K562 (cell line): ENCODE measurements around the gene CCDC69. TPM values are rescaled to one million over a fixed set of nuclear protein-coding genes. Genes with fewer than 3 reads are reported as not detected.

ENCODE experiments used
- CC2D1A ChIP-seq: fragments of 450-650 bp; IDR thresholded peaks from 2 replicates; pipeline ENCODE4 v1.6.1; 2017; ENCODE audit warnings: mild to moderate bottlenecking
- CCNT2 ChIP-seq: IDR thresholded peaks from 2 replicates; pipeline ENCODE4 v1.6.1; 2011; ENCODE audit warnings: borderline replicate concordance, low read depth, mild to moderate bottlenecking, moderate library complexity, mixed read lengths, low read length; ENCODE audit not compliant: insufficient read length; ENCODE audit errors: extremely low read depth
- CHD1 ChIP-seq: fragments of 200-600 bp; sonication (generic); IDR thresholded peaks from one replicate; pipeline ENCODE4 v1.6.1; 2012; ENCODE audit warnings: mild to moderate bottlenecking, moderate library complexity, low read length, inconsistent platforms
- FUS ChIP-seq: fragments of 200-400 bp; formaldehyde crosslinking; optimal IDR thresholded peaks from 2 replicates; pipeline ENCODE3; 2017; ENCODE audit warnings: low read depth, low read length
- KDM1A ChIP-seq, 2 experiments: fragments of 450-650 bp; IDR thresholded peaks; 2 replicates each; pipeline ENCODE4 v1.6.1; 2016; ENCODE audit warnings: mild to moderate bottlenecking in 2 of 2
- KLF13 ChIP-seq: fragments of 450-650 bp; IDR thresholded peaks from 2 replicates; pipeline ENCODE4 v1.6.1; 2016; ENCODE audit warnings: missing genetic modification characterization, low read depth, mild to moderate bottlenecking, missing compliant biosample characterization, moderate library complexity, borderline replicate concordance
- MYC ChIP-seq, 2 experiments: fragments of 250-450 bp in 1 of 2; sonication (Bioruptor Pico) in 1 of 2; IDR thresholded peaks; 2 replicates each; pipeline versions ENCODE4 v1.5.1 to v1.6.1; 2012 to 2021; ENCODE audit warnings: low read depth in 2 of 2, borderline replicate concordance in 1 of 2, improper control_type of control experiment in 1 of 2, low read length in 1 of 2, mild to moderate bottlenecking in 1 of 2, moderate library complexity in 1 of 2
- NCOA2 ChIP-seq, 2 experiments: fragments of 450-650 bp; IDR thresholded peaks; 2 replicates each; pipeline ENCODE4 v1.6.1; 2018; ENCODE audit warnings: mild to moderate bottlenecking in 2 of 2, moderate library complexity in 1 of 2; ENCODE audit not compliant: partially characterized antibody in 2 of 2
- RAD21 ChIP-seq, 2 experiments: fragments of 250-450 bp in 1 of 2; fragments of 450-650 bp in 1 of 2; sonication (Bioruptor Pico) in 1 of 2; formaldehyde crosslinking in 1 of 2; IDR thresholded peaks in 1 of 2; conservative IDR thresholded peaks in 1 of 2; 2 replicates each; pipeline versions ENCODE4 v1.4.0 to v1.8.0; 2020 to 2022; ENCODE audit warnings: mild to moderate bottlenecking in 2 of 2, moderate library complexity in 1 of 2
- RFX1 ChIP-seq: fragments of 450-650 bp; IDR thresholded peaks from 2 replicates; pipeline ENCODE4 v1.6.1; 2016; ENCODE audit warnings: mild to moderate bottlenecking, moderate library complexity
- SRSF1 ChIP-seq: fragments of 200-400 bp; formaldehyde crosslinking; IDR thresholded peaks from 2 replicates; pipeline ENCODE4 v1.6.1; 2017; ENCODE audit warnings: mild to moderate bottlenecking, low read depth, low read length, moderate library complexity
- XRCC3 ChIP-seq: fragments of 450-650 bp; IDR thresholded peaks from 2 replicates; pipeline ENCODE4 v1.6.1; 2017; ENCODE audit warnings: mild to moderate bottlenecking, moderate library complexity
- ZFPM2 ChIP-seq: fragments of 250-450 bp; sonication (Bioruptor Pico); IDR thresholded peaks from 2 replicates; pipeline ENCODE4 v1.5.1; 2022; ENCODE audit warnings: mild to moderate bottlenecking
- ZNF133 ChIP-seq: fragments of 250-450 bp; sonication (Bioruptor Pico); IDR thresholded peaks from 2 replicates; pipeline ENCODE4 v1.4.0; 2020; ENCODE audit warnings: mild to moderate bottlenecking
- ZNF586 ChIP-seq: fragments of 450-650 bp; formaldehyde crosslinking; conservative IDR thresholded peaks from 2 replicates; pipeline ENCODE4 v1.4.0; 2020; ENCODE audit warnings: mild to moderate bottlenecking, moderate library complexity
- ZNF707 ChIP-seq: fragments of 250-450 bp; sonication (Bioruptor Pico); conservative IDR thresholded peaks from 2 replicates; pipeline ENCODE4 v1.8.0; 2022; ENCODE audit warnings: inconsistent platforms, mild to moderate bottlenecking, moderate library complexity
- polyA plus RNA-seq, 8 experiments: library from polyadenylated mRNA; depleted of rRNA in 4 of 8; stranded (reverse) in 5 of 8; unstranded in 3 of 8; fragments of >200 nt; fragmentation: Nextera tagmentation in 2 of 8; fragmentation: Illumina TruSeq in 1 of 8; extraction: Ambion mirVana in 2 of 8; extraction: Trizol in 1 of 8; gene quantifications; 2 replicates each; pipeline versions ENCODE4 v1.2.1 to v1.2.3, GENCODE V29; 2011 to 2014; ENCODE audit warnings: inconsistent platforms in 1 of 8, missing spikeins in 1 of 8
- total RNA-seq, 7 experiments: library from RNA; depleted of rRNA in 6 of 7; stranded (reverse); fragments of >200 nt in 6 of 7; fragmentation: Illumina TruSeq in 2 of 7; extraction: Trizol in 2 of 7; gene quantifications; 2 replicates each; pipeline versions ENCODE4 v1.2.1 to v1.2.3, GENCODE V29; 2011 to 2021; ENCODE audit warnings: low replicate concordance in 1 of 7
- TF ChIP-seq, protein P1 (sequence below): fragments of 250-450 bp; sonication (Bioruptor Pico); IDR thresholded peaks from 2 replicates; pipeline ENCODE4 v1.9.0; 2021; ENCODE audit warnings: mild to moderate bottlenecking
- TF ChIP-seq, protein P2 (sequence below): sonication (generic); formaldehyde crosslinking; IDR thresholded peaks from 2 replicates; pipeline ENCODE4 v1.8.1; 2023; ENCODE audit warnings: mild to moderate bottlenecking, missing genetic modification reagents
- TF ChIP-seq, protein P3 (sequence below), 2 experiments: fragments of 450-650 bp; conservative IDR thresholded peaks; 2 replicates each; pipeline ENCODE4 v1.6.1; 2017; ENCODE audit warnings: mild to moderate bottlenecking in 2 of 2, moderate library complexity in 2 of 2
- TF ChIP-seq, protein P4 (sequence below), 2 experiments: fragments of 450-650 bp in 1 of 2; sonication (generic) in 1 of 2; formaldehyde crosslinking in 1 of 2; IDR thresholded peaks in 1 of 2; conservative IDR thresholded peaks in 1 of 2; 2 replicates each; pipeline versions ENCODE4 v1.6.1 to v1.8.1; 2016 to 2023; ENCODE audit warnings: mild to moderate bottlenecking in 2 of 2, moderate library complexity in 2 of 2, inconsistent platforms in 1 of 2, missing genetic modification reagents in 1 of 2

CCDC69 gene
- total and polyA plus RNA-seq, 9 of the 15 experiments (the other 6 are each of a cell fraction or from before 2014, with no cell fraction given) = 0.65 to 12.2 (median 7.6) TPM

DNA sequence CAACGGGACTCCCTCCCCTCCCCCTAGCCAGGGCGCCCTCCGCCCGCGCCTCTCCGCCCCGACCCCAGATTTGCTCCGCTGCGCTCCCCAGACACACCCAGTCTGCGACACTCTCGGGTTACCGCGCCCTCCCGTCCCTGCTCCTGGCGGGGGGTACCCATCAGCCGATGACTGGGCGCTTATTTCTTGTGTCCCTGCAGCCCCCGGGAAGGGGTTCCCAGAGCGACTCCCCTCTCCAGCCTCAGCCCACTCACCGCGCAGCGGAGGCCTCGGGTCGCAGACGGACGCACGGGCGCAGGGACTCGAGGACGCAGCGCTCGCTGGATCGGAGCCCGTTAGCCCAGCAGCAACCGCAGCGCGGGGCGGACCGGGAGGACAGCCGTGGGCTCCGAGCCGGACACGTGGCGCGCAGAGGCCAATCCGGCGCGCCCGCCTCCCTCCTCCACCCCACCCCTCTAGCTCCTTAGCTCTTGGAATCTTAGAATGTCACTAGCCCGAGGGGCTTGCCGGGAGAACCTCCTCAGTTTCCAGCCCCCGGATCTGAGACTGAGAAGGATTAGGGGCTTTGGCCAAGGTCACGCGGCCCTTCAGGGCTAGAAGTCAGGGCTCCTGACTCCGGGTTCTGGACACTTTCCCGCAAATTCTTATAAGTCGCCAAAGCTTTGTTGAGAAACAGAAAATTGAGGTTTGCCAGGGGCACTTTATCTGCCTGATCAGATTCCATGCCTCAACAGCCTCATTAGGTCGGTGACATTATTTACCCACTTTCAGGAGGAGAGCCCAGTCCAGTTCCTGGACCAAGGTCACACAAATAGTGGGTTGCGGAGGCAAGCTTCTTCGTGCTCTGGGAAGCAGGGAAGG lies 66.2 kb downstream of the CCDC69 start, which contains the start of gene ANXA6 (continued):
- TF ChIP-seq FUS (no peak), RFX1 (no peak), ZNF707 (CRISPR knock-in tag) (no peak), ZFPM2 (CRISPR knock-in tag) (no peak), KDM1A (IDR thresholded peaks at IDR 0.05) (no peak), KLF13 (tag) (no peak), RAD21 (CRISPR knock-in tag; conservative IDR thresholded peaks at IDR 0.05 in 1 of 2, IDR thresholded peaks at IDR 0.05 in 1 of 2) (no peak), XRCC3 (no peak), MYC (IDR thresholded peaks at IDR 0.05; ENCODE audit: low read depth, low read length) (peak; percentile 69; the same call in 1 of the 2 replicates), MYC (CRISPR knock-in tag; IDR thresholded peaks at IDR 0.05; ENCODE audit: borderline replicate concordance, low read depth) (no peak), CCNT2 (peak; percentile 77), CC2D1A (peak; percentile 92; the same call in 1 of the 2 replicates), NCOA2 (IDR thresholded peaks at IDR 0.05; ENCODE audit: partially characterized antibody in 2 of 2) (no peak), ZNF586 (CRISPR knock-in tag) (no peak), CHD1 (no peak), SRSF1 (no peak), ZNF133 (CRISPR knock-in tag) (no peak)
- TF ChIP-seq, protein P1, sequence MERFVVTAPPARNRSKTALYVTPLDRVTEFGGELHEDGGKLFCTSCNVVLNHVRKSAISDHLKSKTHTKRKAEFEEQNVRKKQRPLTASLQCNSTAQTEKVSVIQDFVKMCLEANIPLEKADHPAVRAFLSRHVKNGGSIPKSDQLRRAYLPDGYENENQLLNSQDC (CRISPR knock-in tag) = no peak
- TF ChIP-seq, protein P2, sequence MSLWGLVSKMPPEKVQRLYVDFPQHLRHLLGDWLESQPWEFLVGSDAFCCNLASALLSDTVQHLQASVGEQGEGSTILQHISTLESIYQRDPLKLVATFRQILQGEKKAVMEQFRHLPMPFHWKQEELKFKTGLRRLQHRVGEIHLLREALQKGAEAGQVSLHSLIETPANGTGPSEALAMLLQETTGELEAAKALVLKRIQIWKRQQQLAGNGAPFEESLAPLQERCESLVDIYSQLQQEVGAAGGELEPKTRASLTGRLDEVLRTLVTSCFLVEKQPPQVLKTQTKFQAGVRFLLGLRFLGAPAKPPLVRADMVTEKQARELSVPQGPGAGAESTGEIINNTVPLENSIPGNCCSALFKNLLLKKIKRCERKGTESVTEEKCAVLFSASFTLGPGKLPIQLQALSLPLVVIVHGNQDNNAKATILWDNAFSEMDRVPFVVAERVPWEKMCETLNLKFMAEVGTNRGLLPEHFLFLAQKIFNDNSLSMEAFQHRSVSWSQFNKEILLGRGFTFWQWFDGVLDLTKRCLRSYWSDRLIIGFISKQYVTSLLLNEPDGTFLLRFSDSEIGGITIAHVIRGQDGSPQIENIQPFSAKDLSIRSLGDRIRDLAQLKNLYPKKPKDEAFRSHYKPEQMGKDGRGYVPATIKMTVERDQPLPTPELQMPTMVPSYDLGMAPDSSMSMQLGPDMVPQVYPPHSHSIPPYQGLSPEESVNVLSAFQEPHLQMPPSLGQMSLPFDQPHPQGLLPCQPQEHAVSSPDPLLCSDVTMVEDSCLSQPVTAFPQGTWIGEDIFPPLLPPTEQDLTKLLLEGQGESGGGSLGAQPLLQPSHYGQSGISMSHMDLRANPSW (CRISPR knock-in tag) = no peak
- TF ChIP-seq, protein P3, sequence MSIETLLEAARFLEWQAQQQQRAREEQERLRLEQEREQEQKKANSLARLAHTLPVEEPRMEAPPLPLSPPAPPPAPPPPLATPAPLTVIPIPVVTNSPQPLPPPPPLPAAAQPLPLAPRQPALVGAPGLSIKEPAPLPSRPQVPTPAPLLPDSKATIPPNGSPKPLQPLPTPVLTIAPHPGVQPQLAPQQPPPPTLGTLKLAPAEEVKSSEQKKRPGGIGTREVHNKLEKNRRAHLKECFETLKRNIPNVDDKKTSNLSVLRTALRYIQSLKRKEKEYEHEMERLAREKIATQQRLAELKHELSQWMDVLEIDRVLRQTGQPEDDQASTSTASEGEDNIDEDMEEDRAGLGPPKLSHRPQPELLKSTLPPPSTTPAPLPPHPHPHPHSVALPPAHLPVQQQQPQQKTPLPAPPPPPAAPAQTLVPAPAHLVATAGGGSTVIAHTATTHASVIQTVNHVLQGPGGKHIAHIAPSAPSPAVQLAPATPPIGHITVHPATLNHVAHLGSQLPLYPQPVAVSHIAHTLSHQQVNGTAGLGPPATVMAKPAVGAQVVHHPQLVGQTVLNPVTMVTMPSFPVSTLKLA (conservative IDR thresholded peaks at IDR 0.05) = peak; percentile 71 to 84
- TF ChIP-seq, protein P4, sequence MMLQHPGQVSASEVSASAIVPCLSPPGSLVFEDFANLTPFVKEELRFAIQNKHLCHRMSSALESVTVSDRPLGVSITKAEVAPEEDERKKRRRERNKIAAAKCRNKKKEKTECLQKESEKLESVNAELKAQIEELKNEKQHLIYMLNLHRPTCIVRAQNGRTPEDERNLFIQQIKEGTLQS (IDR thresholded peaks at IDR 0.05) = no peak
- TF ChIP-seq, protein P4 (CRISPR knock-in tag; conservative IDR thresholded peaks at IDR 0.05) = no peak
